ACC112 (cell line): ENCODE results near the gene CRAMP1.
A peak's percentile ranks its signal among the peaks of the same experiment; 100 is the strongest.
"Not testable (repeated sequence)": the region's sequence is repeated elsewhere in the genome, so short reads cannot be mapped to it uniquely, and the experiment has no call there.

Experiments used
- H2AFZ ChIP-seq: fragments of 200-600 bp; sonication (generic); one replicate; pipeline ENCODE4 v1.6.0; 2017; ENCODE audit warnings: antibody characterized with exemption, low read length; ENCODE audit not compliant: unreplicated experiment
- H3K27ac ChIP-seq: fragments of 200-600 bp; sonication (generic); 2 replicates; pipeline ENCODE4 v1.5.1; 2014; ENCODE audit warnings: low read depth, mild to moderate bottlenecking, antibody characterized with exemption, low read length, moderate library complexity
- H3K27me3 ChIP-seq: fragments of 200-600 bp; sonication (generic); 2 replicates; pipeline ENCODE4 v1.6.1; 2014; ENCODE audit warnings: mild to moderate bottlenecking, antibody characterized with exemption, low read length, moderate library complexity, mixed read lengths; ENCODE audit not compliant: insufficient read depth
- H3K36me3 ChIP-seq: fragments of 200-600 bp; sonication (generic); 2 replicates; pipeline ENCODE4 v1.6.1; 2016; ENCODE audit warnings: mild to moderate bottlenecking, antibody characterized with exemption, low read length, moderate library complexity, mixed read lengths; ENCODE audit not compliant: insufficient read depth
- H3K4me1 ChIP-seq: fragments of 200-600 bp; sonication (generic); one replicate; pipeline ENCODE4 v1.6.1; 2016; ENCODE audit warnings: low read length, mixed read lengths; ENCODE audit not compliant: insufficient read depth, unreplicated experiment, control insufficient read depth
- H3K4me3 ChIP-seq: fragments of 200-600 bp; sonication (generic); 2 replicates; pipeline ENCODE4 v1.5.1; 2014; ENCODE audit warnings: mild to moderate bottlenecking, low read depth, low read length
- H3K79me2 ChIP-seq: fragments of 200-600 bp; sonication (generic); one replicate; pipeline ENCODE4 v1.6.0; 2016; ENCODE audit warnings: low read length; ENCODE audit not compliant: control insufficient read depth, unreplicated experiment, insufficient read depth

CRAMP1 gene

GRCh38 chr16:1698680-1699079 is 86.5 kb downstream of the CRAMP1 start:
- H2AFZ ChIP-seq, result no peak overlapping the region
- no peak overlapping the region for H3K27ac ChIP-seq
- no peaks in the 10 kb centered on the region for H3K4me1 ChIP-seq
- H3K36me3 ChIP-seq, result peaks cover 40% of the 10 kb centered on the region
- H3K27me3 ChIP-seq, result no peaks in the 10 kb centered on the region
- peaks cover 10% of the 10 kb centered on the region for H3K79me2 ChIP-seq
- H3K4me3 ChIP-seq, result no peak overlapping the region

DNA sequence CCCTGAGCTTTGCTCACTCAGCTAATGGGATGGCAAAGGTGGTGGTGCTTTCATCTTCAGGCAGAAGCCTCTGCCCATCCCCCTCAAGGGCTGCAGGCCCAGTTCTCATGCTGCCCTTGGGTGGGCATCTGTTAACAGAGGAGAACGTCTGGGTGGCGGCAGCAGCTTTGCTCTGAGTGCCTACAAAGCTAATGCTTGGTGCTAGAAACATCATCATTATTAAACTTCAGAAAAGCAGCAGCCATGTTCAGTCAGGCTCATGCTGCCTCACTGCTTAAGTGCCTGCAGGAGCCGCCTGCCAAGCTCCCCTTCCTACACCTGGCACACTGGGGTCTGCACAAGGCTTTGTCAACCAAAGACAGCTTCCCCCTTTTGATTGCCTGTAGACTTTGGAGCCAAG is 88.1 kb downstream of the CRAMP1 start:
- Histone ChIP-seq H3K4me3 (no peak overlapping the region), H3K36me3 (peaks cover 28% of the 10 kb centered on the region; the same call in 1 of the 2 replicates), H2AFZ (no peak overlapping the region), H3K4me1 (peaks cover 5% of the 10 kb centered on the region), H3K27ac (no peak overlapping the region), H3K79me2 (peaks cover 8% of the 10 kb centered on the region), H3K27me3 (no peaks in the 10 kb centered on the region)

DNA sequence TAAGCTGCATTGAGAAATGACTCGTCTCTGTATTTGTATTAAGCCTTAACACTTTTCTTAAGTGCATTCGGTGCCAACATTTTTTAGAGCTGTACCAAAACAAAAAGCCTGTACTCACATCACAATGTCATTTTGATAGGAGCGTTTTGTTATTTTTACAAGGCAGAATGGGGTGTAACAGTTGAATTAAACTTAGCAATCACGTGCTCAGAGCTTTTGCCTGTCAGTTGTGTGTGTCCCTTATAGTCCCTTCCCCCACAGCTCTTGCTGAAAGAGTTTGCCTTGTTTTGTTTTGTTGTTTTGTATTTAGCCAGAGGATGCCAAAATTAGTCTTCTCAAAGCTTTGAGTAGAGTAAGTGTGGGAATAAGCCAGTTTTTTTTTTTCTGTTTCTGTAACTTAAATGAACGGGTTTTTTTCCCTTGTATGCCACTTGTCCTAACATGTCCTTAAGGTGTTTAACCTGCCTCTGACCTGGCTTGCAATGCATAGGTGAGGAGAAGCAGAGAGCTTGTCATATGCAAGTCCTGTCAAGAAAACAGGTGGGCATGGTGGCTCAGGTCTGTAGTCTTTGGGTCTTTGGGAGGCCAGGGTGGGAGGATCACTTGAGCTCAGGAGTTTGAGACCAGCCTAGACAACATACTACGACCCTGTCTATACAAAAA is 89.2 kb downstream of the CRAMP1 start:
- H2AFZ ChIP-seq, result no peak overlapping the region
- peaks cover 28% of the 10 kb centered on the region; the same call in 1 of the 2 replicates for H3K36me3 ChIP-seq
- H3K27me3 ChIP-seq, result no peaks in the 10 kb centered on the region
- peaks cover 5% of the 10 kb centered on the region for H3K4me1 ChIP-seq
- peaks cover 11% of the 10 kb centered on the region for H3K79me2 ChIP-seq
- H3K27ac ChIP-seq, result no peak overlapping the region
- H3K4me3 ChIP-seq, result no peak overlapping the region

DNA sequence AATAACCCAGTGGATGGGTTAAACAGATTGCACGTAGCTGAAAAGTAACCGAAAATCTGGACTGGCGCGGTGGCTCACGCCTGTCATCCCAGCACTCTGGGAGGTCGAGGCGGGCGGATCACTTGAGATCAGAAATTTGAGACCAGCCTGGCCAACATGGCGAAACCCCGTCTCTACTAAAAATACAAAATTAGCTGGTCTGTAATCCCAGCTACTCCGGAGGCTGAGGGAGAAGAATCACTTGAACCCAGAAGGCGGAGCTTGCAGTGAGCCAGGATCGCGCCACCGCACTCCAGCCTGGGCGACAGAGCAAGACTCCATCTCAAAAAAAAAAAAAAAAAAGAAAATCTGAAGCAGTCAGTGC is 93.1 kb downstream of the CRAMP1 start:
- peak overlapping the region; percentile 76 for H3K27ac ChIP-seq
- H3K36me3 ChIP-seq, result not testable (repeated sequence)
- peaks cover 49% of the 10 kb centered on the region for H3K79me2 ChIP-seq

DNA sequence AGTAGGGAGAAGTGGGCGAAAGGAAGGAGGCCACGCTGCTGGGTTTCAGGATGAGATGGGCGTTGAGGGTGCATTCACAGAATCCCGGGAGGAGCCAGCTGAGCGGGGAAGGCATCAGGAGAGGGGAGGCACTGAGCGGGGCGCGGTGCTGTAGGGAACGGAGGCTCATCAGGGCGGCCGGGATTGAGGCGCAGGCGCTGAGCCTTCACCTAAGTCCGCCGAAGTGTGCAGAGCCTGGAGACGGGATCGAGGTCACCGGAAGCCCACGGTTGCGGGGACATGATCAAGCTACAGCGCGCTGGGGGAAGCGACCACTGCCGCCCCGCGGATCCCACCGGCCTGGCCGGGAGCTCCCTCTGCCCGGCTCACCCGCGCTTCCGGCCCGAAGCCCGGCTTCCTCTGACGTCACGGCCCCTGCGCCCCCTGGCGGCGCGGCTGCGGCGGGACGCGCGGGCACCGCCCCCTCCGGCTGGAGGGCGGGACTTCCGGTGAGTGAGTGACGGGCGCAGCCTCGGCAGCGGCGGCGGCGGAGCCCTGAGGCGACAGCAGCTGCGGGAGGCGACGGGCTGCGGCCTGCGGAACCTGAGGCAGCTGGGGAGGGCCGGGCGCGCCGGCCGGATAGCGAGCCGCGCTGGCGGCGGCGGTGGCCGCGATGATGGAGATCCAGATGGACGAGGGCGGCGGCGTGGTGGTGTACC is 93.7 kb downstream of the CRAMP1 start, which contains the start of gene MAPK8IP3:
MAPK8IP3 (plus strand) TSS at position 508 of the 698 bp plus-strand sequence; CDS start at position 653, 145 bp downstream.
- peak within 1 kb of the TSS; percentile 91 for H2AFZ ChIP-seq
- H3K36me3 ChIP-seq, result peaks cover 6% of the 10 kb centered on the region; the same call in 1 of the 2 replicates
- H3K79me2 ChIP-seq, result peaks cover 55% of the 10 kb centered on the region
- H3K4me1 ChIP-seq, result peaks cover 28% of the 10 kb centered on the region
- H3K4me3 ChIP-seq, result peak within 1 kb of the TSS; percentile 93
- peak within 1 kb of the TSS; percentile 76 for H3K27ac ChIP-seq
- H3K27me3 ChIP-seq, result no peaks in the 10 kb centered on the region

More for the DNA sequence above, 93.1 kb downstream of the CRAMP1 start:
- peak overlapping the region; percentile 3 for H2AFZ ChIP-seq
- not testable (repeated sequence) for H3K27me3 ChIP-seq
- peaks cover 28% of the 10 kb centered on the region for H3K4me1 ChIP-seq
- H3K4me3 ChIP-seq, result peak overlapping the region; percentile 93

- H2AFZ ChIP-seq, result peak overlapping the region; percentile 91
- H3K79me2 ChIP-seq, result peaks cover 62% of the 10 kb centered on the region
- peak overlapping the region; percentile 76 for H3K27ac ChIP-seq
- H3K27me3 ChIP-seq, result no peaks in the 10 kb centered on the region
- 0 out of 2 replicates have a peak, but pooled peaks cover under 1% of the 10 kb centered on the region for H3K36me3 ChIP-seq
- peaks cover 28% of the 10 kb centered on the region for H3K4me1 ChIP-seq
- H3K4me3 ChIP-seq, result peak overlapping the region; percentile 93
Observed at GRCh38 chr16:1706386-1707192, 94.4 kb downstream of the CRAMP1 start.

DNA sequence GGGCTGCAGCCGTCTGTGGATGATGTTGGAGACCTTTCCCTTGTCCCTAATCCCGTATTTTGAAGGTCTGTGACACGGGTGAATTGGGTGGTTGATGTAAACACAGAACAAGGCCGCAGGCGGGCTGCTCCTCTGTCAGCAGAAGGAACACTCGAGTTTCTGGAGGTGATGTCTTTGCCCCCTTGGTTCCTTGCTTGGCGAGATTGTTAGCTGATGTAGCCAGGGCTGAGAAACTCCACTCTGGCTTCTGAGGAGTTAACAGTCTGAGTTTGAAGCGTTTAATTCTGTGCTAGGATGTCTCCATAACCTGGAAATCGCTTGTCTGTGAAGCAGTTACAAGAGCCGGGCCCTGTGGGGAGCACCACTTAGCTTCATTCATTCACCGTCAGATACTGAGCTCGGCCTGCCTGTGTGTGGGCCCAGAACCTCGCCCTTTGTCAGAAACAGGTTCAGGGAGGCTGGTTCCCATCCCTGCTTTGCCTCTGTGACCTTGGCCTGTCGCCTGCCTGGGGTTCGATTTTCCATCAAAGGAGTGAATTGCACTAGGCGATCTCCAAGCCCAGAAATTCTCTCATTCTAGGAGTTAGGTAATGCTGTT is 95.1 kb downstream of the CRAMP1 start:
- peaks cover 65% of the 10 kb centered on the region for H3K79me2 ChIP-seq
- H3K27me3 ChIP-seq, result no peaks in the 10 kb centered on the region
- peak overlapping the region; percentile 4 for H3K27ac ChIP-seq
- no peak overlapping the region for H2AFZ ChIP-seq
- peak overlapping the region; percentile 93 for H3K4me3 ChIP-seq
- no peaks in the 10 kb centered on the region for H3K36me3 ChIP-seq
- peaks cover 28% of the 10 kb centered on the region for H3K4me1 ChIP-seq

- H3K27me3 ChIP-seq, result no peaks in the 10 kb centered on the region
- no peaks in the 10 kb centered on the region for H3K36me3 ChIP-seq
- no peak overlapping the region for H3K27ac ChIP-seq
- H3K79me2 ChIP-seq, result peaks cover 74% of the 10 kb centered on the region
- no peak overlapping the region for H2AFZ ChIP-seq
- H3K4me1 ChIP-seq, result peaks cover 28% of the 10 kb centered on the region
- peak overlapping the region; percentile 93 for H3K4me3 ChIP-seq
Observed at GRCh38 chr16:1708083-1708767, 96.1 kb downstream of the CRAMP1 start.

DNA sequence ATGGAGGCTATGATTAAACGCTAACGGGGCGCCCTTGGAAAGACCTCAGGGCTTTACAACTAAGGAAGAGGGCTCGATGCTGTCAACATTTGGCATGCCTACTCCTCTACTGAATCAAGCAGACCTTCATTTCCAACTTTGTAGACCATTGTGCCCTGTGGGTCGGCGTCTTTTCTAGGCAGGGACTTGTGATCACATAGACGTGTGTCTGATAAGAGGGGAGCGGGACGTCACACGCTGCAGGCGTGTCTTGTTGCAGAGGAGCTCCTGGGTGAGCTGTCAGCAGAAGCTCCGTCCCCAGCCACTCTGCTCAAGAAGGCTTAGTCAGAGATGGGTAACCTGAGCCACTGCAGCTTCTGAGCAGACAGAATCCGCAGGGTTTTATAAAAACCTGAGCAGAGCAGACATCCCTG is 96.6 kb downstream of the CRAMP1 start:
- Histone ChIP-seq H3K4me1 (peaks cover 28% of the 10 kb centered on the region), H3K27ac (no peak overlapping the region), H3K36me3 (no peaks in the 10 kb centered on the region), H3K4me3 (peak overlapping the region; percentile 93), H3K79me2 (peaks cover 80% of the 10 kb centered on the region), H3K27me3 (no peaks in the 10 kb centered on the region), H2AFZ (no peak overlapping the region)

DNA sequence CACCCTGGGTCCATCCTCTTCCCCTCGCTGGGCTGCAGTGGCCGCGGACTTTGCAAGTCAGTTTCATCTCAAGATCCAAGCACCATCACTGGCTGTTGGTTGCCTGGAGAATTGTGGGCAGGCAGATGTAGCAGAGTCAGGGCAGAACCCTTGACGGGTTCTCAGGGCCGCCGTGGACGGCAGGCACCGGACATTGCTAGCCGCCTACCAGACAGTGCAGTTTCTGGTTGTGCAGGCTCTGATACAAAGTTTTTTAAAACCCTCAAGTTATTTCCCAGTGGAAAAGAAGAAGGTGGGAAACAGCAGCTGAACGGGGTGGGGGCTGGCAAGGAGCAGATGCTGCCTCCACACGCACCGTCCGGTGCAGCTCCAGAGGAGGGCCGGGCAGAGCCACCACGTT is 97.2 kb downstream of the CRAMP1 start:
- peaks cover 82% of the 10 kb centered on the region for H3K79me2 ChIP-seq
- H3K27ac ChIP-seq, result no peak overlapping the region
- no peaks in the 10 kb centered on the region for H3K36me3 ChIP-seq
- H3K4me1 ChIP-seq, result peaks cover 27% of the 10 kb centered on the region
- no peak overlapping the region for H3K4me3 ChIP-seq
- H3K27me3 ChIP-seq, result no peaks in the 10 kb centered on the region
- H2AFZ ChIP-seq, result no peak overlapping the region
